ENCODE data around the gene POLD1.
"Not testable (repeated sequence)": the region's sequence is repeated elsewhere in the genome, so short reads cannot be mapped to it uniquely, and the experiment has no call there.

The POLD1 gene

GRCh38 chr19:50365434-50366306 lies 18.5 kb upstream of the POLD1 start, which contains the start of gene NAPSA:
NAPSA (minus strand) TSS chr19:50365639; CDS start chr19:50365621, 18 bp downstream.
- DNase-seq (ENCODE audit: low spot score), result no peak

DNA sequence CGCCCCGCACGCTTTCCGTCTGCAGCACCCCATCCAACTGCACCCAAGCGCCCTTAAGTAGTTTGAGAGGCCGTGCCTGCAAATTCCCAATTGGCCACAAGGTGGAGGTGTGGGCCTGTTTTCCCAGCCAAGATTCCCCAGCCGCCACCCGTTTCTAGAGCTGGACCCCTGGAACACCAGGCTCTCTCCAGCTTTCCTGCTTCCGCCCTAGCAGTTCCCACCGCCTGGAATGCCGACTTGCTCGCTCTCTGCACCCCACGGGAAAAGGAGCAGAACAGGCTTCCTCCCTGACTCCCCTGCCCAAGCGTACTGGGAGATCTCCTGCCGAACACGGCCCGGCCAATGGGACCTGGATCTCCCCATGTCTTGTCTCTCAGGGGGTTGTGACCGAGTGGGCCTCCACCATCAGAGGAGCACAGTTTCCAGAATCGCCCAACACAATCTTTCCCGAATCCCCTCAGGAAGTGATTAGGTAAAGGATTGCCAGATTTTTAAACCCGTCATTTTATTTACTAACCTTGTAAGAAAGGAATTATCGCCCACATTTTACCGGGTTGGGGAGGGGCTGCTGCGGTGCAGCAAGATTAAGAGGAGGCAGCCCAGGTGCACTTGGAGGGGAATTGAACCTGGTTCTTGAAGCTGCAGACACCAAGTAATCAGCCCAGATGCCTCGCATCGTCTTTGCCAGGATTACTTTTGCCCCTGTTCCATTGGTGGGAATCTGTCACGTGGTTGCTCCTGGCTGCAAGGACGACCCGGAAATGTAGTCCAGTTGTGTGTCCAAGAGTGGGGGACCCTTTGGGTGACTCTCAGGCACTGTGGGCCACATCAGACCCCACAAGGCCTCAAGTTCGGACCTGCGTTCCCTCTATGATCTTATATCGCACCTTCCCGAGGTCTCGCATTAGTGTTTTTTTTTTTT lies 15.2 kb upstream of the POLD1 start:
- DNase-seq (ENCODE audit: low spot score), result peak; percentile 82

- DNase-seq (ENCODE audit: low spot score), result no peak
These were observed 12.2 kb upstream of the POLD1 start for GRCh38 chr19:50371914-50372475.

DNA sequence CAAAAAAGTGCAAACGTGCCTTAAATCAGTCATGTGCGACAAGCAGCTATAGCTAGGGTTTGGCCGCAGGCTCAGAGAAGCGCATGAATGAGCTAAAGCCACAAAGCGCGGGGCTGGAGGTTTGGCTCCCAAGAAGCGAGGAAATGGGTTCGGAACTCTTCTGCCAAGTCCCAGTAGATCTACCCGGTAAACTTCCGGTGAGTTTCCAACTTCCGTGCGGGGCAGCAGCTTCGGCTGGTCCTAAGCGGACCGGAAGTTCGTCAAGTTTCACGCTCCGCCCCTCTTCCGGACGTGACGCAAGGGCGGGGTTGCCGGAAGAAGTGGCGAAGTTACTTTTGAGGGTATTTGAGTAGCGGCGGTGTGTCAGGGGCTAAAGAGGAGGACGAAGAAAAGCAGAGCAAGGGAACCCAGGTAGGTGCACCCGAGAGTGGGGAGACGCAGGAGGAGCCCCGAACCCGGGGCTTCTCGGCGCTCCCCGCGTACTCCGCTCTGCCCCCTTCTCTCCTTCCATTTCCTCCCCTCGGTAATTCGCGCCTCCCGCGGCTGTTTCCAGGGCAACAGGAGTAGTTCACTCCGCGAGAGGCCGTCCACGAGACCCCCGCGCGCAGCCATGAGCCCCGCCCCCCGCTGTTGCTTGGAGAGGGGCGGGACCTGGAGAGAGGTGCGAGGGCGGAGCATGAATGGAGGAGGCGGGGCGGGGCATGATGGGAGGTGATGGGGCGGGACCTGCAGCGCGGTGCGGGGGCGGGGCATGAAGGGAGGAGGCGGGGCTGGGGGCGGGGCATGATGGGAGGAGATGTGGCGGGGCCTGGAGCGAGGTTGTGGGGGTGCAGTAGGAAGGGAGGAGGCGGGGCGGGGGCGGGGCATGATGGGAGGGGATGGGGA lies 7.7 kb upstream of the POLD1 start, which contains the start of gene NR1H2:
Gene NR1H2, plus strand, starts transcription at position 292 of the 885 bp plus-strand sequence. CDS start 1,149 bp downstream, outside the sequence.
- DNase-seq (ENCODE audit: low spot score), result peak; percentile 93

DNA sequence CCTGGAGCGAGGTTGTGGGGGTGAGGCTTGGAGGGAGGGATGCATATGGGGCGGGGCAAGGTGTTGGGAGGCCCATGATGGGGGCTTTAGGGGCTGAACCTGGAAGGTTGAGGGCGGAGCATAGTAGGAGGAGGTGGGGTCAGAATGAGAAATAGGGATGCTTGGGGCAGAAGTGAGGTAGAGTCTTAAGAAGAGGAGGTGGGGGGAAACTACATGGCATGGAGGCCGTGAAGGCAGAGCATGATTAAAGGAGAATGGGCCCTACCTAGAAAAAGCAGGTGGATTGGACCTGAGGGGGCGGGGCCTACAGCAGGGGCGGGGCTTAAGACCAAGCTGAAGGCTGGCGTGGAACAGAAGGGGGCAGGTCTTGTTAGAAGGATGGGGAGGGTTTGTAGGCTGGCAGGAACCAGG lies 7.1 kb upstream of the POLD1 start:
- no peak for DNase-seq (ENCODE audit: low spot score)

DNA sequence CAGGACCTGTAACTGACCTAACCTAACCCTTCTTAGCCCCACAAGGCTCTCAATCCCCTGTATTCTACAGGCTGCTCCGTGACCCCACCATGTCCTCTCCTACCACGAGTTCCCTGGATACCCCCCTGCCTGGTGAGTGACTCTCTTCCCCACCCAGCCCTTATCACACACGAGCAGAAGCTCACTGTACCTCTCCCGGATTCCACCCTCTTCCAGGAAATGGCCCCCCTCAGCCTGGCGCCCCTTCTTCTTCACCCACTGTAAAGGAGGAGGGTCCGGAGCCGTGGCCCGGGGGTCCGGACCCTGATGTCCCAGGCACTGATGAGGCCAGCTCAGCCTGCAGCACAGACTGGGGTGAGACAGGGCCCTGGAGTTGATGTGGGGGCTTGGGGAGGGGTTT lies 6.6 kb upstream of the POLD1 start:
- DNase-seq (ENCODE audit: low spot score), result no peak

- no peak for DNase-seq (ENCODE audit: low spot score)
These were observed 5.8 kb upstream of the POLD1 start for GRCh38 chr19:50378169-50378862.

- DNase-seq (ENCODE audit: low spot score), result no peak
These were observed 5.3 kb upstream of the POLD1 start for GRCh38 chr19:50378863-50379236.

DNA sequence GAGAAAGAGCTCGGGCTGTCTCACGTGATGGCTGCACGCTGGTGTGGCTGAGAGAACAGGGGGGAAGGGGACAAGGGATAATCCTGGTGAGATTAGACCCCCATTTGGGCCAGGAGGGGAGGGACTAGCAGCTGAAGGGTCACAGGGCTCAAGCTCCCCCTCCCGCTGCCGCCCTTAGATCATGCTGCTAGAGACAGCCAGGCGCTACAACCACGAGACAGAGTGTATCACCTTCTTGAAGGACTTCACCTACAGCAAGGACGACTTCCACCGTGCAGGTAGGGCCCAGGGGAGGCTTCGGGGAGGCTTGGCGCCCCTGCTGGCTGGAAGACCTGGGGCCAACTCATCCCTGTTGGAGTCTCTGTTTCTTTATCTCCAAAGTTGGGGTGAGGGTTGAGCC lies 4.5 kb upstream of the POLD1 start:
- no peak for DNase-seq (ENCODE audit: low spot score)

DNA sequence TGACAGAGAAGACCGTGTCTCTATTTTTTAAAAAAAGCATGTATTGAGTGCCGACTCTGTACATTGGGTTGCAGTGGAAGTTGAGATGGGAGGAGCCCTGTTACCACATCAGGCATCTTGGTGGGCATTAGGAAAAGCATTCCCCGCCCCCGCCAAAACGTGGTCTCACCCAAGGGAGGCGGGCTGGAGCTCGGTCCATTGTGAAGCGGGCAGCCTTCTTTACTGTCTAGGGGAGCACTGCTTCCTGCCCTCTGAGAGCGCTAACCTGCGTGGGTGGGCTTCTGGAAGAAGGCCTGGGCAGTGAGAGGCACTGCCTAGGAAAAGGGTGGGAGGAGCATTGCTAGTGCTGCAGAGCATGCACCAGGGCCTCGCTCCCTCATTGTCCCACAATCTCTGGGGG lies 4.0 kb upstream of the POLD1 start:
- DNase-seq (ENCODE audit: low spot score), result no peak

GRCh38 chr19:50380751-50381151 lies 3.4 kb upstream of the POLD1 start:
- DNase-seq (ENCODE audit: low spot score), result no peak

DNA sequence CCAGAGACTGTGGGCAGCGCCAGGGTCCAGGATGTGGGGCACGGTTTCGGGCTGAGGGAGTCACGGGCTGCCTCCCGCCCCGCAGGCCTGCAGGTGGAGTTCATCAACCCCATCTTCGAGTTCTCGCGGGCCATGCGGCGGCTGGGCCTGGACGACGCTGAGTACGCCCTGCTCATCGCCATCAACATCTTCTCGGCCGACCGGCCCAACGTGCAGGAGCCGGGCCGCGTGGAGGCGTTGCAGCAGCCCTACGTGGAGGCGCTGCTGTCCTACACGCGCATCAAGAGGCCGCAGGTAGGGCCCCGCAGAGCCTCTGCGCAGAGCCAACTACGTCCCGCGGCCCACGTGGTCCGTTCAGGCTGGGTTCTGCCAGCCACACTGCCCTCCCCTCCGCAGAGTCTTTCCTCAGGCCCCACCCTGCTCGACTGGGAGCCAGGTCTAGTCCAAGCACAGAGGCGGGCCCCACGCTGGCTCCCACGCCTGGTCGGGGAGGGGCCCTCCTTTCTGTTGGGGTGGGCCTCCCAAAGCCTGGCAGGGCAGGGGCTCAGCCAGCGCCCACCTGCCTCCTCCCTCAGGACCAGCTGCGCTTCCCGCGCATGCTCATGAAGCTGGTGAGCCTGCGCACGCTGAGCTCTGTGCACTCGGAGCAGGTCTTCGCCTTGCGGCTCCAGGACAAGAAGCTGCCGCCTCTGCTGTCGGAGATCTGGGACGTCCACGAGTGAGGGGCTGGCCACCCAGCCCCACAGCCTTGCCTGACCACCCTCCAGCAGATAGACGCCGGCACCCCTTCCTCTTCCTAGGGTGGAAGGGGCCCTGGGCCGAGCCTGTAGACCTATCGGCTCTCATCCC lies 2.0 kb upstream of the POLD1 start:
- no peak for DNase-seq (ENCODE audit: low spot score)

- peak; percentile 39 for DNase-seq (ENCODE audit: low spot score)
These were observed 921 bp upstream of the POLD1 start for GRCh38 chr19:50383001-50383851.

DNA sequence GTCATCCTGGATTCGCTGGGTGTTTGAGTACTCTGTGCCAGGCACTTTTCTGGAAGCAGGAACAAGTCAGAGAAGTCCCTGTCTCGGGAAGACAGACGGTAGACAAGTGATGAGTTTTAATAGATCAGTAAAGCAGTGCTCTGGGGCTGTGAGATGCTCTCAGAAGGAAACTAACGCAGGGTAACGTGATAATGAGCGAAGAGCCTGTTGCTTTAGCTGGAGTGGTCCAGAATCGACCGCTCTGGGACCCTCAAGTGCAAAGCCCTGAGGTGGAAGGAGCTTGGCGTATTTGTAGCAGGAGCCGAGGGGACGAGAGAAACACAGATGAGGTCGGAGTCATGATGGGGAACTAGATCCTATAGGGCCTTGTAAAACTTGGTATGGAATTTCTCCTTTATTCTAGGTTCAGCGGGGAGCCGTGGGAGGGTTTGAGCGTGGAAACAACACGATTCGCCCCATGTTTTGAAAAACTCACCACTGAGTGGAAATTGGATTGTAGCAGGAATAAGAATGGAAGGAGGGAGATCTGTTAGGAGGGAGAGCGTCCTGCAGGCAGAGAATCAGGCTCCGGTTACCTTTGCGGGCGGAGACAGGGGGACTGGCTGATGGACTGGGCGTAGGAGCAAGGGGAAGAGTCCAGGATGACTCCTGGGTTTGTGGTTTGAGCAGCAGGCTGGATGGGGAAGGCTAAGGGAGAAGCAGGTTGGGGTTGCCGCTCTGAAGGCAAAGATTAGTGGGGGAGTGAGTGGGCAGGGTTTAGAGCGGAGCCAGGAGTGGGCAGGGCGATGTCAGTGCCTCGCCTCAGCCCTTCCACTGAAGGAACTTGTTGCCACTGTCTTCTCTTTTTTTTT lies 763 bp downstream of the POLD1 start:
- no peak for DNase-seq (ENCODE audit: low spot score)

- DNase-seq (ENCODE audit: low spot score), result no peak
These were observed 3.2 kb downstream of the POLD1 start for GRCh38 chr19:50387176-50387867.

DNA sequence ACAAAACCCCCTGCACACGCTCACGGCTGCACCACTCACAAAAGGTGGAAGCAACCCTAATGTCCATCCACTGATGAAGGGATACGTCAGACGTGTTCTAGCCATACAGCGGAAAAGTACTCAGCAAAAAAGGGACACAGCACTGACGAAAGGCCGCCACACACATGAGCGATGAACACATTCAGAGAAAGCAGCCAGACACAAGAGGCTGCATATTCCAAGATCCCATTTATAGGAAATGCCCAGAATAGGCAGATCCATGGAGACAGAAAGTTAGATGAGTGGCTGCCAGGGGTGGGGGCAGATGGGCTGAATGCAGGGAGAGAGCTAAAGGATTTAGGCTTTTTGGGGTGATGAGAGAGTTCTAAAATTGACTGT lies 3.7 kb downstream of the POLD1 start:
- no peak for DNase-seq (ENCODE audit: low spot score)

DNA sequence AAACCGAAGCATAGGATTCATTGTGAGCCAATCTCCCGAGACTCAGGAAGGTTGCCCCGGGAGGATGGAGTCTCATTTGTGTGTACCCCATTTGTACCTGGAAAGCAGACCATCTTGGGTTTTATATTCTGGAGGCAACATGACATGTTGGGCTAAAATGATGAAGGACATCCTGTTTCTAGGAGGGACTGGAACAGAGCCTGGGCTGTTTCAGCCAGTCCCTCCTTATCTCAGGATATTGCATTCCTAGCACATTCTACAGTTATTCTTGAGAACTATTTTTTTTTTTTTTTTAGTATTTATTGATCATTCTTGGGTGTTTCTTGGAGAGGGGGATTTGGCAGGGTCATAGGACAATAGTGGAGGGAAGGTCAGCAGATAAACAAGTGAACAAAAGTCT lies 6.1 kb downstream of the POLD1 start:
- not testable (repeated sequence) for DNase-seq (ENCODE audit: low spot score)
